Stimulated activated CD8-positive, alpha-beta memory T cell treated with anti-CD3 and anti-CD28 coated beads, Interleukin-15, amount 100 ng/mL, for 24 hours (primary cell): ENCODE data around the gene MAML3.
"Not testable (repeated sequence)": the region's sequence is repeated elsewhere in the genome, so short reads cannot be mapped to it uniquely, and the experiment has no call there.

ENCODE experiments used
- DNase-seq: peaks from one replicate; pipeline ENCODE4 v3.0.0-alpha.2; 2020; ENCODE audit warnings: low read depth

MAML3 gene

GRCh38 chr4:139725236-139725635 lies 428.7 kb downstream of the MAML3 start:
- no peak for DNase-seq

DNA sequence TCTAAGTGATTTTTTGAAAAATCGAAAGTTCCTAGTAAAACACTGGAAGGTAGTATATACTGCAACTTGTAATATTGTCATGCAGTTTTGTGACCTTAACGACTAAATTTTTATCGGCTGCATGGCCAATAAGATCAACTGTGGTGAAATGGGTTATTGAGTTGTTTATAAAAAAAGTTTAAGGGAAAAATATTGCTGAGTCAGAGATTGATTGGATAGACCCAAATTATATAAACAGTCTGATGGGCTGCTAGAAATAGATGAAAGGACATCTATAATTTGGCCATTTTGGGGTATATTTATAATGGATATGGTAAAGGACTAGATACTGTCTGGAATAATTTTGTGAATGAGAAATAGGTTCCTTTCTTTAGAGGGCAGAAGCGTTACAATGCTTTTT lies 432.2 kb downstream of the MAML3 start:
- DNase-seq = no peak

DNA sequence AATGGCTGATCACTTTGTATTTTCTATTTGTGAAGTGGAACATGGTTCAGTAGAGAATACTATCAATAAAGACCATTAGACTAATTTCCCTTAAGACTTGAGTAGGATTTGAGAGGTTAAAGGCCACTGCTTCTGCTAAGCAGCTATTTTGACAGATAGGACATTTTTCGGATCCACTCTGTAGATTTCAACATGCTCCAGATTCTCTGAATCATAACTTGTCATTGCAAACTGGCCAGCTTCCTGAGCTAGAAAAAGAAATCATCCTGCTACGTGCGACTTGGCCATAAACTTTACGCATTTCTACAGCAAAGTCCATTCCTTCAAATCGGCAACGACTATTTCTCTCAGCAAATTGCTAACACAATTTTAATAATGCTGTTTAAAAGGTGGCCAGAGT lies 433.2 kb downstream of the MAML3 start:
- DNase-seq = no peak

- no peak for DNase-seq
These were observed 434.4 kb downstream of the MAML3 start for GRCh38 chr4:139719381-139720101.

GRCh38 chr4:139718833-139719232 lies 435.2 kb downstream of the MAML3 start:
- DNase-seq = no peak

- no peak for DNase-seq
These were observed 435.6 kb downstream of the MAML3 start for GRCh38 chr4:139718358-139718757.

GRCh38 chr4:139715746-139716391 lies 438.1 kb downstream of the MAML3 start:
- no peak for DNase-seq

DNA sequence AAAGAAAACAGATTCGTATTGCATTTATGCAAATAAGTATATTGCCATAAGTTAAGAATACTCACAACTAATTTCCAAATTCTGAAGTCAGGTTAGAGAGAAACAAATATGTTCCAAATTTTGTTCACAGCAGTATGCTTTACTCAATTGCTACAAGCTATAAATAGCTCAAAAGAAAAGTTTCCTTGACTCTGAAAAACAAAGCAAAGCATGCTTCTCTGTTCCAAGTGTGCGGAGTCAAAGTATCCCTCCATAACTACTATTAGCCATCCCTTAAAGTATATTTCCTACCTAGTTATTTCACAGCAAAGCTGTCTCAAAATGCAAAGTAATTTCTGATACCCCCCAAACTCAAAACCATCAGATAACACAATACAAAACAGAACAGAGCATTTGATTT lies 441.1 kb downstream of the MAML3 start:
- no peak for DNase-seq

DNA sequence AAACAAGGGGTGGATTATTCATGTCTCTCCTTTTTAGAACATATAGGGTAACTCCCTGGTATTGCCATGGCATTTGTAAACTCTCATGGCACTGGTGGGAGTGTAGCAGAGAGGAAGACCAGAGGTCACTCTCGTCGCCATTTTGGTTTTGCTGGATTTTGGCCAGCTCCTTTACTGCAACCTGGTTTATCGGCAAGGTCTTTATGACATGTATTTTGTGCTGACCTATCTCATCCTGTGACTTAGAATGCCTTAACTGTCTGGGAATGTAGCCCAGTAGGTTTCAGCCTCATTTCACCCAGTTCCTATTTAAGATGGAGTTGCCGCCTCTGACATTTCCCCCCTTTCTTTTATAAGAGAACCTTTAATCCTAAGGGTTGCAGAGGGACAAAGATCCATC lies 442.5 kb downstream of the MAML3 start:
- DNase-seq = no peak

DNA sequence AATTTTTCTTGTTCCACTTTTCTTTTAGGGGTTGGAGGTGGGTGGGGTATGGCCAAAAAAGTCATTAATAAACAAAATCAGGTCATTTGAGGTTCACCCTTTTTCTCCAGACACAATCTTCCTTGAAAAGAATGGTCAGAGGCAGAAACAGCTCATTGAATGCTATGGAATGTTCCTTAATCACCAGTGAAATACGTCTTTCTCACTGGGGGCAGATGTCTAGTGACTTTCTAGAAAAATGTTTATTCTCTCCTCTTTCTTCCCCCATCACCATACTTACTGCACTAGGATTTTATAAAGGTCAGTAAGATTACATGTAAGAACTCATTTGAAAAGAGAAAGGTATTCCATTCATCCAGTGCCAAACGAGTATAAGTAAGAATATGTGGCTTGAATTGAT lies 443.9 kb downstream of the MAML3 start:
- no peak for DNase-seq

- DNase-seq = no peak
These were observed 444.3 kb downstream of the MAML3 start for GRCh38 chr4:139709660-139710059.

DNA sequence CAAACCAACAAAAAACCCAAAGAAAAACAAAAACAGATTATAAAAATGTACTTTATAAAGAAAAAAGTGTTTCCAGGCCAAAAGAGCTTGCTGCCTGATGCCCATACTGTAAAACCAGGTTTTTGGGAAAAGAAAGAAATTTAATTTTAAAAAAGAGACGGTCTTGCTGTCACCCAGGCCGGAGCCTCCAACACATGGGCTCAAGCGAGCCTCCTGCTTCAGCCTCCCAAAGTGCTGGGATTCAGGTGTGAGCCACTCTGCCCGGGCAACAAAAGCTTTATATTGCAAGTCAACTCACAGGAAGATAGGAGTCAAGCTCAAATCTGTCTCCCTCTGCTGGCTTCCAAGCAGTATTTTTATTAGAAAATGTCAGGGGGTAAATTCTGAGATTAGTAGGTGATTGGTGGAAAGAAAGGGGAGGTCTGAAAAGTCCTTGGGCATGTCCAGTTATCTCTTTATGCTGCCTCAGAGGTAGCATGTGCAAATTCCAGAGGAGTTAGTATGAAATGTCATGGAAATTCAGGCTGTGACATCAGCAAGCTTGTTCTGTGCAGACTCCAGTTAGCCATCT lies 449.0 kb downstream of the MAML3 start:
- DNase-seq = no peak

DNA sequence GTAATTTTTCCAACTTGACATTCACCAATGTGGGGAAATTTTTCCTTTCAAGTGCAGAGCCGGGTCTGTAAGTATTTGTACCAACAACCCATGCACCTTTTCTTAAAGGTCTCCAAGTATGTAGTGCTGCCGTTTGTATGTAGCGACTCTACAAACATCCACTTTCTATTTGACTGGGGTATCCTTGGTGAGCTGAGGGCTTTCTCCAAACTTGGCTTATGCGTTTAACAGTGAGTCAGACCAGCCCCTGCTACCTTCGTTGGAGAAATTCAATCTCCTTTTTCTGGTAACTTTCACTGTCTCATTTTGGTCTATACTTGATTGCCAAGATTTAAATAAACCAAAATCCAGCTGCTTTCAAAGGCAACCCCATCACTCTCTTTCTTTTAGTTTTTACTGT lies 453.4 kb downstream of the MAML3 start:
- DNase-seq = no peak

DNA sequence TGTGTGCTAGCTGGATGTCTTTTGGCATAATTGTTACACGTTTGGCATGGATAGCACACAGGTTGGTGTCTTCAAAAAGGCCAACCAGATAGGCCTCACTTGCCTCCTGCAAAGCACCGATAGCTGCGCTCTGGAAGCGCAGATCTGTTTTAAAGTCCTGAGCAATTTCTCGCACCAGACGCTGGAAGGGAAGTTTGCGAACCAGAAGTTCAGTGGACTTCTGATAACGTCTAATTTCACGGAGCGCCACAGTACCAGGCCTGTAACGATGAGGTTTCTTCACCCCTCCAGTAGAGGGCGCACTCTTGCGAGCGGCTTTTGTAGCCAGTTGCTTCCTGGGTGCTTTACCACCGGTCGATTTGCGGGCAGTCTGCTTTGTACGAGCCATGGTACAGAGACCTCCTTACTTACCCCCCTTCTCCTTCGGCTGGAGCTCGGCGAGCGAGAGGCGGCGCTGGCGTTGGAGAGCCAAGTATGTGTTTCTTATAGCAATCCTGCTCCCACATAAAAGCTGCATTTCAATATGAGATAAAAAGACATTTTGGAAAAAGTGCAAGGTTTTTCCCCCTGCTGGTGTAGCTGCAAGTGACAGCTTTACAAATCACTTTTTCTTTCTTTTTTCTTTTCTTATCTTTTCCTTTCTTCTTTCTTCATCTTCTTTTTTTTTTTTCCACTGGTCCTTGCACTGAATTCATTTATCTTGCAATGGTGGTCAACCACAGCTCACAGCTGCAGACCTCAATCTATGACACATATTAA lies 455.6 kb downstream of the MAML3 start:
- not testable (repeated sequence) for DNase-seq

GRCh38 chr4:139696491-139696890 lies 457.5 kb downstream of the MAML3 start:
- DNase-seq = no peak

DNA sequence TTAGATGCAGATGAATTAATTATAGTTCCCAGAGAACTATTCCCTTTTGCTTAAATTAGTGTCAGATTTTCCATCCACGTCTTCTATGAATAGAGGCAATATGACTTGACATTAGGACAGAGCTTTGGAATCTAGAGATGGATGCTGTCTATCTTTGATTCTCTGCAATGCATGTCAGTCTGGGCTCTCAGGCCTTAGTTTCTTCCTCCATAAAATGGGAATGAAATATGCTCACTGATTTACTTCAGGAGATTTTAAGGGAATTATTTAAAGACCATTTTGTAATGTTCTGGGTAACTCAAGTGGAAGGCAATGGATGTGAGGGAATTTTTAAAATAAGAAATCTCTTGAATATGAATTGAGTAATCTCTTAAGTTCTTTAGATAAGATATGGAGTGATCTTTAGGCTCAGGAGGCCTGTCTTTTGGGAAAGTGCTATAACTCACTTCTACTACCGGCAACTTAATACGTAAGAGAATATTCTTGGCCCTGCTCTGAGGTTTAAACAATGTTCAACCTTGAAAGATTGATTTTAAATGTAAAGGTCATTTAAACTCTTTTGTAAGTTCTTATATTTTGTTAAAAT lies 459.4 kb downstream of the MAML3 start:
- DNase-seq = no peak

DNA sequence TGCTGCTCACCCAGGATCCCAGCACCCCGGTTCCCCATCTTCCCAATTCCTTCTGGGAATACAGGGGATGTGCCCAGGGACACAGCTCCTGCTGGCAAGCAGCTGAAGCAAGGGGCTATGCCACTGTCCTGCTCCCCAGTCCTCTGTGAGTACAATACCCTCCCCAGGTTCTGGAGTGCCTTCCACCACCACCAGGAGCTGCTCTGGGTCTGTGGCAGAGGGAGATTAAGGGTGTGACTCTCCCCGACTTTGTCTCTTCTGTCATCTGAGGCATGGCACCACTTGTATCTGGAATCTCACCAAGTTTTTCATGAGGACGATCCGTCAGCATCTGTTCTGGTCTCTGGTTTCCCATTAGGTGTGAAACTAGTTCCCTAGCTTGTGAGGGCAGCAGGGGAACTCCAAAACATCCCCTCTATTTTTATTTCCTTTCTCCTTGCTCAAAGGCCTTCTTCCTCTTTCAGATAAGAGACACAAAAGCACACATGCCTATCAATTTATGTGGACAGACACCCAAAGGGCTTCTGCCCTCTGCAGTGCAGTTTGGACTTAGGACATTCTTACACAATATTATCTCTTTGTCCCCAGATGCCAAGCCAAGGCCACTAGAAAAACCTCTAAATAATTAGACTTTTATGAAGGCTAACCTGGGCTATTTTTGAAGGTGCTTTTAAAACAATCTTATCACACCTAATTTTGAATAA lies 461.5 kb downstream of the MAML3 start:
- no peak for DNase-seq

DNA sequence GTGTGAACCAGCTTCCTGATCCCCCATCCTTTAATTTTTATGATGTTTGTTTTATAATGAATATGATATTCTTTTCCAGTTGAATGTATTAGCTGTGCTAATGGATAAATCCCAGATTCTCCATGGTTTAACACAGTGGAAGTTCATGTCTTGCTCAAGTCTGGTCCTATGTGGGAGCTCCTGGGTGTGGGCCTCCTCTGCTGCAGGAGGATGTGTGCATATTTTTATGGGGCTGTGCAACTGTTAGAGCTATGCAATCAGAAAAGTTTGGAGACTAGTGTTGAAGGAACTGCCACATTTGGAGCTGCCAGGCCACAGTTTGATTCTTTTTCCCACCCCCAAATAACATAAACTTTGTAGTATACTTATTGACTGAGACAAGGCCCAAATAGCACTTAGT lies 463.6 kb downstream of the MAML3 start:
- no peak for DNase-seq

DNA sequence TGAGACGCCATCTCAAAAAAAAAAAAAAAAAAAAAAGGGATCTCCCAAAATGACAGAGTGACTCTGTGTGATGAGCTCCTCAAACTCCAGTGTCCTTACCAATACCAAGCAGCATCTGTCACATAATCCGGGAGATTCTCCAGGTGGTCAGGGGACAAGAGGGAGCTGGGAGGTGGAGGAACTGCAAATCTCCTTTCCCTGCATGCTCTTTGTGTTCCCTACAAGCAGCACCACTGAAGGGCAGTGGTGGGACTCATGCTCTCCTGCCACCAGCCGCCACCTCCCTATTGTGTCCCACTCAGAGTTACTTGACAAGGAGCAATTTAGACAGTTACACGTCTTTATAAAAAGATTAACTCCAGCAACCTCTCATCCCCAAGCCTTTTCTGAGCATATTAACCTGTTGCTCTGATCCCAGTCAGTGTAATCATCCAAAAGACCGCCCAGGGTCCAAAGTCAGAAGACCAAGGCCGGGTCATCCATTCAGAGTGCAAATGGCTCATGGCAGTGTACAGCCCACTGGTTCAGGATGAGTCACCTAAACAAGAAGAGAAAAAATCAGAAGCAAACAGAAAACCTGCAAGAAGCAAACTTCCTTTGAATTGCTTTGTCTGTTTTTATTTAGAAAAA lies 464.8 kb downstream of the MAML3 start:
- no peak for DNase-seq

- no peak for DNase-seq
These were observed 467.0 kb downstream of the MAML3 start for GRCh38 chr4:139686988-139687387.

GRCh38 chr4:139686130-139686529 lies 467.9 kb downstream of the MAML3 start:
- no peak for DNase-seq
